T-helper 1 cell treated with Interleukin-12 subunit alpha and Interleukin-12 subunit beta and Interleukin-4 antibody, amounts not matched to agents 30 μg/mL and 1 μg/mL, for 36 hours (primary cell): ENCODE results near the gene FKBP11.
A peak's percentile ranks its signal among the peaks of the same experiment; 100 is the strongest.

Experiments used
- H3K27ac Mint-ChIP-seq: one replicate; pipeline ENCODE4 v1.8.0; 2021; ENCODE audit warnings: mild to moderate bottlenecking, mixed read lengths
- H3K27me3 Mint-ChIP-seq: one replicate; pipeline ENCODE4 v1.8.0; 2021; ENCODE audit warnings: low read depth, mixed read lengths
- H3K36me3 Mint-ChIP-seq: one replicate; pipeline ENCODE4 v1.8.0; 2021; ENCODE audit warnings: low read depth, mixed read lengths
- H3K4me1 Mint-ChIP-seq: one replicate; pipeline ENCODE4 v1.8.0; 2021; ENCODE audit warnings: low read depth, mixed read lengths
- H3K4me3 Mint-ChIP-seq: one replicate; pipeline ENCODE4 v1.8.0; 2021; ENCODE audit warnings: mild to moderate bottlenecking, moderate library complexity, mixed read lengths
- H3K9me3 Mint-ChIP-seq: one replicate; pipeline ENCODE4 v1.8.0; 2021; ENCODE audit warnings: mixed read lengths

Gene FKBP11

GRCh38 chr12:48907245-48907644, 18.0 kb downstream of the FKBP11 start:
- Mint-ChIP-seq H3K36me3 (no peaks in the 10 kb centered on the region), H3K27ac (no peak overlapping the region), H3K9me3 (no peaks in the 10 kb centered on the region), H3K27me3 (peaks cover 12% of the 10 kb centered on the region), H3K4me1 (peaks cover 6% of the 10 kb centered on the region), H3K4me3 (no peak overlapping the region)

- H3K27me3 Mint-ChIP-seq = peaks cover 12% of the 10 kb centered on the region
- H3K4me1 Mint-ChIP-seq = peaks cover 6% of the 10 kb centered on the region
- H3K36me3 Mint-ChIP-seq = no peaks in the 10 kb centered on the region
- no peaks in the 10 kb centered on the region for H3K9me3 Mint-ChIP-seq
- peak overlapping the region; percentile 62 for H3K4me3 Mint-ChIP-seq
- H3K27ac Mint-ChIP-seq = no peak overlapping the region
These were observed 21.3 kb downstream of the FKBP11 start for GRCh38 chr12:48903982-48904411.

GRCh38 chr12:48903363-48903981, 21.8 kb downstream of the FKBP11 start:
- no peaks in the 10 kb centered on the region for H3K9me3 Mint-ChIP-seq
- H3K4me1 Mint-ChIP-seq = peaks cover 6% of the 10 kb centered on the region
- H3K27ac Mint-ChIP-seq = no peak overlapping the region
- peaks cover 14% of the 10 kb centered on the region for H3K27me3 Mint-ChIP-seq
- H3K4me3 Mint-ChIP-seq = peak overlapping the region; percentile 57
- no peaks in the 10 kb centered on the region for H3K36me3 Mint-ChIP-seq

GRCh38 chr12:48901278-48901677, 24.0 kb downstream of the FKBP11 start:
- Mint-ChIP-seq H3K27ac (no peak overlapping the region), H3K27me3 (peaks cover 19% of the 10 kb centered on the region), H3K9me3 (no peaks in the 10 kb centered on the region), H3K4me3 (no peak overlapping the region), H3K4me1 (peaks cover 6% of the 10 kb centered on the region), H3K36me3 (no peaks in the 10 kb centered on the region)

- Mint-ChIP-seq H3K36me3 (no peaks in the 10 kb centered on the region), H3K4me3 (no peak overlapping the region), H3K27ac (no peak overlapping the region), H3K4me1 (peaks cover 6% of the 10 kb centered on the region), H3K9me3 (no peaks in the 10 kb centered on the region), H3K27me3 (peaks cover 12% of the 10 kb centered on the region)
These were observed 25.6 kb downstream of the FKBP11 start for GRCh38 chr12:48899651-48900050.

GRCh38 chr12:48894271-48894670, 31.0 kb downstream of the FKBP11 start:
- Mint-ChIP-seq H3K27me3 (peaks cover 31% of the 10 kb centered on the region), H3K27ac (no peak overlapping the region), H3K36me3 (no peaks in the 10 kb centered on the region), H3K4me3 (no peak overlapping the region), H3K4me1 (peaks cover 8% of the 10 kb centered on the region), H3K9me3 (no peaks in the 10 kb centered on the region)

- H3K27ac Mint-ChIP-seq = no peak overlapping the region
- H3K4me3 Mint-ChIP-seq = peak overlapping the region; percentile 7
- peaks cover 8% of the 10 kb centered on the region for H3K4me1 Mint-ChIP-seq
- no peaks in the 10 kb centered on the region for H3K36me3 Mint-ChIP-seq
- H3K27me3 Mint-ChIP-seq = peaks cover 24% of the 10 kb centered on the region
- no peaks in the 10 kb centered on the region for H3K9me3 Mint-ChIP-seq
These were observed 34.5 kb downstream of the FKBP11 start for GRCh38 chr12:48890657-48891418.

- Mint-ChIP-seq H3K9me3 (no peaks in the 10 kb centered on the region), H3K27ac (no peak overlapping the region), H3K27me3 (peaks cover 27% of the 10 kb centered on the region)
These were observed 35.6 kb downstream of the FKBP11 start for GRCh38 chr12:48889679-48890078.

GRCh38 chr12:48883305-48884161, 41.8 kb downstream of the FKBP11 start:
- H3K36me3 Mint-ChIP-seq = no peaks in the 10 kb centered on the region
- no peak overlapping the region for H3K4me3 Mint-ChIP-seq
- peaks cover 7% of the 10 kb centered on the region for H3K4me1 Mint-ChIP-seq
- peaks cover 46% of the 10 kb centered on the region for H3K27me3 Mint-ChIP-seq
- H3K27ac Mint-ChIP-seq = no peak overlapping the region
- H3K9me3 Mint-ChIP-seq = no peaks in the 10 kb centered on the region

More at GRCh38 chr12:48889679-48890078, 35.6 kb downstream of the FKBP11 start:
- H3K4me1 Mint-ChIP-seq = peaks cover 8% of the 10 kb centered on the region
- no peaks in the 10 kb centered on the region for H3K36me3 Mint-ChIP-seq
- H3K4me3 Mint-ChIP-seq = no peak overlapping the region

GRCh38 chr12:48882972-48883304, 42.4 kb downstream of the FKBP11 start:
- H3K27ac Mint-ChIP-seq = no peak overlapping the region
- H3K4me3 Mint-ChIP-seq = no peak overlapping the region
- peaks cover 7% of the 10 kb centered on the region for H3K4me1 Mint-ChIP-seq
- H3K9me3 Mint-ChIP-seq = no peaks in the 10 kb centered on the region
- no peaks in the 10 kb centered on the region for H3K36me3 Mint-ChIP-seq
- peaks cover 46% of the 10 kb centered on the region for H3K27me3 Mint-ChIP-seq

GRCh38 chr12:48882315-48882687, 43.0 kb downstream of the FKBP11 start:
- peaks cover 46% of the 10 kb centered on the region for H3K27me3 Mint-ChIP-seq
- H3K4me3 Mint-ChIP-seq = no peak overlapping the region
- H3K9me3 Mint-ChIP-seq = no peaks in the 10 kb centered on the region
- no peaks in the 10 kb centered on the region for H3K36me3 Mint-ChIP-seq
- H3K27ac Mint-ChIP-seq = no peak overlapping the region
- H3K4me1 Mint-ChIP-seq = peaks cover 7% of the 10 kb centered on the region

GRCh38 chr12:48881686-48882314, 43.5 kb downstream of the FKBP11 start:
- Mint-ChIP-seq H3K27ac (no peak overlapping the region), H3K4me3 (no peak overlapping the region), H3K9me3 (no peaks in the 10 kb centered on the region)

GRCh38 chr12:48880647-48881046, 44.6 kb downstream of the FKBP11 start:
- H3K36me3 Mint-ChIP-seq = no peaks in the 10 kb centered on the region
- peaks cover 46% of the 10 kb centered on the region for H3K27me3 Mint-ChIP-seq
- H3K9me3 Mint-ChIP-seq = no peaks in the 10 kb centered on the region
- H3K27ac Mint-ChIP-seq = no peak overlapping the region
- no peak overlapping the region for H3K4me3 Mint-ChIP-seq
- H3K4me1 Mint-ChIP-seq = peaks cover 7% of the 10 kb centered on the region

More at GRCh38 chr12:48881686-48882314, 43.5 kb downstream of the FKBP11 start:
- Mint-ChIP-seq H3K4me1 (peaks cover 7% of the 10 kb centered on the region), H3K27me3 (peaks cover 46% of the 10 kb centered on the region), H3K36me3 (no peaks in the 10 kb centered on the region)

- Mint-ChIP-seq H3K4me1 (peaks cover 7% of the 10 kb centered on the region), H3K36me3 (no peaks in the 10 kb centered on the region), H3K4me3 (no peak overlapping the region), H3K9me3 (no peaks in the 10 kb centered on the region), H3K27me3 (peaks cover 43% of the 10 kb centered on the region), H3K27ac (no peak overlapping the region)
These were observed 46.7 kb downstream of the FKBP11 start for GRCh38 chr12:48878548-48878947.
